ENCODE data around the gene FRAS1.
"Not testable (repeated sequence)": the region's sequence is repeated elsewhere in the genome, so short reads cannot be mapped to it uniquely, and the experiment has no call there.

The FRAS1 gene

GRCh38 chr4:78213218-78213617 lies 156.1 kb downstream of the FRAS1 start:
- DNase-seq (ENCODE audit: low spot score) = no peak

GRCh38 chr4:78214078-78214477 lies 157.0 kb downstream of the FRAS1 start:
- no peak for DNase-seq (ENCODE audit: low spot score)

- no peak for DNase-seq (ENCODE audit: low spot score)
Observed at GRCh38 chr4:78217557-78217956, 160.4 kb downstream of the FRAS1 start.

GRCh38 chr4:78218260-78218659 lies 161.1 kb downstream of the FRAS1 start:
- no peak for DNase-seq (ENCODE audit: low spot score)

- DNase-seq (ENCODE audit: low spot score) = no peak
Observed at GRCh38 chr4:78219825-78220224, 162.7 kb downstream of the FRAS1 start.

GRCh38 chr4:78220283-78220682 lies 163.2 kb downstream of the FRAS1 start:
- no peak for DNase-seq (ENCODE audit: low spot score)

- DNase-seq (ENCODE audit: low spot score) = no peak
Observed at GRCh38 chr4:78222575-78223186, 165.6 kb downstream of the FRAS1 start.

- no peak for DNase-seq (ENCODE audit: low spot score)
Observed at GRCh38 chr4:78225236-78225635, 168.1 kb downstream of the FRAS1 start.

GRCh38 chr4:78226279-78226678 lies 169.2 kb downstream of the FRAS1 start:
- no peak for DNase-seq (ENCODE audit: low spot score)

- no peak for DNase-seq (ENCODE audit: low spot score)
Observed at GRCh38 chr4:78227411-78228057, 170.4 kb downstream of the FRAS1 start.

- no peak for DNase-seq (ENCODE audit: low spot score)
Observed at GRCh38 chr4:78235800-78236199, 178.7 kb downstream of the FRAS1 start.

GRCh38 chr4:78237360-78237759 lies 180.2 kb downstream of the FRAS1 start:
- DNase-seq (ENCODE audit: low spot score) = no peak

- no peak for DNase-seq (ENCODE audit: low spot score)
Observed at GRCh38 chr4:78242071-78242470, 184.9 kb downstream of the FRAS1 start.

GRCh38 chr4:78244705-78245485 lies 187.8 kb downstream of the FRAS1 start:
- no peak for DNase-seq (ENCODE audit: low spot score)

GRCh38 chr4:78247536-78248285 lies 190.6 kb downstream of the FRAS1 start:
- no peak for DNase-seq (ENCODE audit: low spot score)

- no peak for DNase-seq (ENCODE audit: low spot score)
Observed at GRCh38 chr4:78250500-78250899, 193.4 kb downstream of the FRAS1 start.

- DNase-seq (ENCODE audit: low spot score) = not testable (repeated sequence)
Observed at GRCh38 chr4:78252773-78253172, 195.7 kb downstream of the FRAS1 start.

- no peak for DNase-seq (ENCODE audit: low spot score)
Observed at GRCh38 chr4:78254893-78255292, 197.8 kb downstream of the FRAS1 start.

- no peak for DNase-seq (ENCODE audit: low spot score)
Observed at GRCh38 chr4:78265006-78265405, 207.9 kb downstream of the FRAS1 start.

- no peak for DNase-seq (ENCODE audit: low spot score)
Observed at GRCh38 chr4:78267790-78268189, 210.7 kb downstream of the FRAS1 start.

GRCh38 chr4:78268597-78268996 lies 211.5 kb downstream of the FRAS1 start:
- DNase-seq (ENCODE audit: low spot score) = no peak

GRCh38 chr4:78275450-78275849 lies 218.3 kb downstream of the FRAS1 start:
- DNase-seq (ENCODE audit: low spot score) = not testable (repeated sequence)

GRCh38 chr4:78286281-78286680 lies 229.2 kb downstream of the FRAS1 start:
- DNase-seq (ENCODE audit: low spot score) = no peak
